IMR-90 (cell line): ENCODE measurements around the gene PSME3. TPM values are rescaled to one million over a fixed set of nuclear protein-coding genes. Genes with fewer than 3 reads are reported as not detected.

Experiments
- ATAC-seq: fragments of 200-7000 bp; cut with Tn5 transposase; 2 replicates; pipeline ENCODE4 v1.9.1; 2020; ENCODE audit warnings: low read depth, mild to moderate bottlenecking, moderate library complexity
- BruUV-seq: library from RNA; stranded (reverse); fragments of 400-500 nt; replicated peaks from 2 replicates; lab custom pipeline; 2021; lab: Mats Ljungman, UMichigan
- CTCF ChIA-PET: fragments of 300-600 bp; formaldehyde crosslinking; extraction: SDS; loops from one replicate; lab custom pipeline; 2021; ENCODE audit warnings: antibody characterized with exemption; lab: Yijun Ruan, JAX
- POLR2A ChIA-PET: fragments of 300-600 bp; sonication (Branson Sonifier 250); formaldehyde crosslinking; loops from one replicate; lab custom pipeline; 2022; ENCODE audit warnings: antibody characterized with exemption; ENCODE audit not compliant: unreplicated experiment; lab: Charles Lee
- DNase-seq: peaks from one replicate; pipeline ENCODE4 v3.0.0; 2013
- H2AFZ ChIP-seq: replicated peaks from 2 replicates; pipeline ENCODE3; 2013; ENCODE audit warnings: low read length, mild to moderate bottlenecking; ENCODE audit not compliant: poor library complexity
- H2AK5ac ChIP-seq: 2 replicates; pipeline ENCODE4 v1.6.1; 2013; ENCODE audit warnings: low read depth, low read length, inconsistent platforms
- H2AK9ac ChIP-seq: replicated peaks from 2 replicates; pipeline ENCODE3; 2013; ENCODE audit warnings: mild to moderate bottlenecking, low read depth, low read length, moderate library complexity; ENCODE audit not compliant: poor library complexity
- H2BK120ac ChIP-seq: 2 replicates; pipeline ENCODE4 v1.6.1; 2013; ENCODE audit warnings: low read depth, low read length, inconsistent platforms
- H2BK15ac ChIP-seq: 3 replicates; pipeline ENCODE4 v1.6.1; 2013; ENCODE audit warnings: low read depth, low read length, inconsistent platforms
- H2BK20ac ChIP-seq: 2 replicates; pipeline ENCODE4 v1.6.1; 2013; ENCODE audit warnings: low read depth, mild to moderate bottlenecking, inconsistent platforms, low read length, moderate library complexity
- H2BK5ac ChIP-seq: 2 replicates; pipeline ENCODE4 v1.6.1; 2013; ENCODE audit warnings: mild to moderate bottlenecking, low read depth, low read length, inconsistent platforms; ENCODE audit not compliant: poor library complexity, severe bottlenecking
- H3K14ac ChIP-seq: replicated peaks from 2 replicates; pipeline ENCODE4 v1.6.1; 2013; ENCODE audit warnings: low read depth, low read length, inconsistent platforms
- H3K18ac ChIP-seq: 2 replicates; pipeline ENCODE4 v1.6.1; 2013; ENCODE audit warnings: low read depth, low read length, control low read depth
- H3K23ac ChIP-seq: 2 replicates; pipeline ENCODE4 v1.6.1; 2013; ENCODE audit warnings: low read depth, low read length, inconsistent platforms
- H3K27ac ChIP-seq: 2 replicates; pipeline ENCODE4 v1.5.1; 2013; ENCODE audit warnings: mild to moderate bottlenecking, control low read depth, low read length; ENCODE audit not compliant: insufficient read depth
- H3K27me3 ChIP-seq: 2 replicates; pipeline ENCODE4 v1.6.1; 2013; ENCODE audit warnings: low read length; ENCODE audit not compliant: control insufficient read depth, insufficient read depth
- H3K36me3 ChIP-seq: 2 replicates; pipeline ENCODE4 v1.6.1; 2013; ENCODE audit warnings: low read length, mixed read lengths; ENCODE audit not compliant: control insufficient read depth, insufficient read depth
- H3K4ac ChIP-seq: 2 replicates; pipeline ENCODE4 v1.6.1; 2013; ENCODE audit warnings: low read depth, low read length, inconsistent platforms
- H3K4me1 ChIP-seq: 2 replicates; pipeline ENCODE4 v1.6.1; 2013; ENCODE audit warnings: low read length, mixed read lengths; ENCODE audit not compliant: control insufficient read depth, insufficient read depth
- H3K4me2 ChIP-seq: 2 replicates; pipeline ENCODE4 v1.6.1; 2013; ENCODE audit warnings: low read depth, mild to moderate bottlenecking, control low read depth, low read length, moderate library complexity
- H3K4me3 ChIP-seq: 2 replicates; pipeline ENCODE4 v1.5.1; 2013; ENCODE audit warnings: low read depth, mild to moderate bottlenecking, control low read depth, low read length, moderate library complexity; ENCODE audit not compliant: insufficient read depth
- H3K56ac ChIP-seq: 2 replicates; pipeline ENCODE4 v1.6.1; 2013; ENCODE audit warnings: low read length, inconsistent platforms; ENCODE audit not compliant: insufficient read depth; ENCODE audit errors: extremely low read depth
- H3K79me1 ChIP-seq, 2 experiments: 2 replicates each; pipeline ENCODE4 v1.6.1; 2013; ENCODE audit warnings: low read length in 2 of 2, inconsistent platforms in 1 of 2, low read depth in 1 of 2
- H3K9ac ChIP-seq: 2 replicates; pipeline ENCODE4 v1.6.1; 2013; ENCODE audit warnings: low read depth, low read length, control low read depth
- H3K9me1 ChIP-seq: 2 replicates; pipeline ENCODE4 v1.6.1; 2013; ENCODE audit warnings: low read length, inconsistent platforms; ENCODE audit not compliant: insufficient read depth
- H3K9me3 ChIP-seq: 2 replicates; pipeline ENCODE4 v1.6.1; 2013; ENCODE audit warnings: low read length; ENCODE audit not compliant: control insufficient read depth, insufficient read depth
- H4K20me1 ChIP-seq: 2 replicates; pipeline ENCODE4 v1.6.1; 2013; ENCODE audit warnings: low read length, inconsistent platforms; ENCODE audit not compliant: insufficient read depth
- H4K5ac ChIP-seq: 2 replicates; pipeline ENCODE4 v1.6.1; 2013; ENCODE audit warnings: mild to moderate bottlenecking, low read depth, low read length, control low read depth
- H4K8ac ChIP-seq, 2 experiments: 2 replicates each; pipeline ENCODE4 v1.6.1; 2013; ENCODE audit warnings: low read depth in 2 of 2, low read length in 2 of 2, control low read depth in 1 of 2, inconsistent platforms in 1 of 2
- H4K91ac ChIP-seq: 2 replicates; pipeline ENCODE4 v1.6.1; 2013; ENCODE audit warnings: low read depth, low read length, inconsistent platforms; ENCODE audit not compliant: insufficient read depth
- BHLHE40 ChIP-seq: fragments of 150-350 bp; IDR thresholded peaks from 2 replicates; pipeline ENCODE4 v1.6.1; 2016; ENCODE audit warnings: mild to moderate bottlenecking, low read depth, low read length
- CEBPB ChIP-seq: IDR thresholded peaks from 2 replicates; pipeline ENCODE4 v1.6.1; 2012; ENCODE audit warnings: low read depth, low read length, improper control_type of control experiment
- CHD1 ChIP-seq: IDR thresholded peaks from 2 replicates; pipeline ENCODE4 v1.6.1; 2012; ENCODE audit warnings: low read depth, low read length, improper control_type of control experiment
- CTCF ChIP-seq: conservative IDR thresholded peaks from 2 replicates; pipeline ENCODE4 v1.5.1; 2012; ENCODE audit warnings: mild to moderate bottlenecking, low read depth, low read length, improper control_type of control experiment
- ELK1 ChIP-seq: fragments of 150-350 bp; IDR thresholded peaks from 2 replicates; pipeline ENCODE4 v1.6.1; 2016; ENCODE audit warnings: low read depth, mild to moderate bottlenecking, low read length, moderate library complexity, borderline replicate concordance
- FOS ChIP-seq: fragments of 150-350 bp; IDR thresholded peaks from 2 replicates; pipeline ENCODE4 v1.6.1; 2016; ENCODE audit warnings: low read depth, low read length
- MAFK ChIP-seq: IDR thresholded peaks from 2 replicates; pipeline ENCODE4 v1.6.1; 2012; ENCODE audit warnings: low read depth, low read length, improper control_type of control experiment
- MAZ ChIP-seq: IDR thresholded peaks from 2 replicates; pipeline ENCODE4 v1.6.1; 2012; ENCODE audit warnings: low read depth, mild to moderate bottlenecking, low read length, improper control_type of control experiment, moderate library complexity, borderline replicate concordance
- MXI1 ChIP-seq: IDR thresholded peaks from 2 replicates; pipeline ENCODE4 v1.6.1; 2012; ENCODE audit warnings: low read depth, mild to moderate bottlenecking, low read length, moderate library complexity, borderline replicate concordance
- NFE2L2 ChIP-seq: fragments of 150-350 bp; IDR thresholded peaks from 2 replicates; pipeline ENCODE4 v1.6.1; 2016; ENCODE audit warnings: low read depth, mild to moderate bottlenecking, low read length
- POLR2A ChIP-seq: IDR thresholded peaks from 2 replicates; pipeline ENCODE4 v1.6.1; 2012; ENCODE audit warnings: mild to moderate bottlenecking, low read depth, low read length
- RAD21 ChIP-seq: IDR thresholded peaks from 2 replicates; pipeline ENCODE4 v1.6.1; 2012; ENCODE audit warnings: low read length, improper control_type of control experiment
- RCOR1 ChIP-seq: IDR thresholded peaks from 2 replicates; pipeline ENCODE4 v1.6.1; 2012; ENCODE audit warnings: mild to moderate bottlenecking, low read length, improper control_type of control experiment; ENCODE audit not compliant: insufficient replicate concordance
- RFX5 ChIP-seq: IDR thresholded peaks from 2 replicates; pipeline ENCODE4 v1.8.0; 2012; ENCODE audit warnings: low read depth, mild to moderate bottlenecking, low read length, moderate library complexity
- SMC3 ChIP-seq: fragments of 150-350 bp; IDR thresholded peaks from 2 replicates; pipeline ENCODE4 v1.6.1; 2016; ENCODE audit warnings: low read depth, mild to moderate bottlenecking, antibody characterized with exemption, low read length, moderate library complexity
- USF2 ChIP-seq: fragments of 150-350 bp; IDR thresholded peaks from 2 replicates; pipeline ENCODE4 v1.6.1; 2017; ENCODE audit warnings: mild to moderate bottlenecking, antibody characterized with exemption, low read length, low read depth
- WGBS, 2 experiments: methylation state at CpG; one replicate each; pipeline versions ENCODE4 v1.1.5 to v1.1.7; 2013; ENCODE audit warnings: missing lambda C conversion rate in 2 of 2; ENCODE audit not compliant: insufficient read length in 1 of 2; ENCODE audit errors: extremely low coverage in 2 of 2; 5-methylcytosine and 5-hydroxymethylcytosine counted together
- dilution Hi-C: fragments of 300-500 bp; cut with HindIII; formaldehyde crosslinking; loops from one replicate; pipeline ENCODE4 v1.14.3; 2018; ENCODE audit warnings: low sequenced_read_pairs; ENCODE audit not compliant: unreplicated experiment
- in situ Hi-C: fragments of 300-500 bp; cut with MboI; formaldehyde crosslinking; loops from 3 replicates; pipeline ENCODE4 v1.14.3; 2019; ENCODE audit warnings: low sequenced_read_pairs, inconsistent platforms, mixed read lengths
- intact Hi-C: fragments of 100-400 bp; cut with micrococcal nuclease; formaldehyde crosslinking; loops from 2 replicates; pipeline ENCODE4 v1.10.0; 2022
- polyA plus RNA-seq, 3 experiments: library from polyadenylated mRNA; depleted of rRNA; stranded (reverse); fragments of >200 nt; gene quantifications; 2 replicates each; pipeline ENCODE4 v1.2.3, GENCODE V29; 2012; ENCODE audit warnings: low replicate concordance in 1 of 3
- total RNA-seq: library from RNA; depleted of rRNA; stranded (reverse); fragments of >200 nt; gene quantifications from 2 replicates; pipeline ENCODE4 v1.2.3, GENCODE V29; 2012

PSME3 gene
- total and polyA plus RNA-seq, 2 of the 4 experiments (the other 2 are of a cell fraction), result 72.4 to 100 TPM

- Histone ChIP-seq H4K20me1 (no peaks in the 10 kb centered on the region), H3K4me3 (no peak overlapping the region), H3K36me3 (no peaks in the 10 kb centered on the region), H4K5ac (no peak overlapping the region), H3K23ac (no peak overlapping the region), H3K18ac (no peak overlapping the region), H2AK5ac (no peak overlapping the region), H3K27me3 (peaks cover 19% of the 10 kb centered on the region), H2BK20ac (no peak overlapping the region), H3K4me1 (peaks cover 2% of the 10 kb centered on the region; the same call in 1 of the 2 replicates), H2AFZ (no peak overlapping the region), H3K14ac (no peak overlapping the region), H3K27ac (no peak overlapping the region), H2AK9ac (no peak overlapping the region), H2BK5ac (no peak overlapping the region), H3K56ac (no peak overlapping the region), H3K4ac (no peak overlapping the region), H3K9ac (no peak overlapping the region), H4K91ac (no peak overlapping the region), H3K79me1 (no peaks in the 10 kb centered on the region), H3K9me3 (peaks cover 7% of the 10 kb centered on the region), H3K9me1 (no peaks in the 10 kb centered on the region), H2BK120ac (no peak overlapping the region), H2BK15ac (no peak overlapping the region), H3K4me2 (no peak overlapping the region), H4K8ac (no peak overlapping the region)
- POLR2A ChIA-PET, result no interaction called here
- no CpG with 5 or more reads among the region's 13 CpGs for whole genome bisulfite sequencing, 2 experiments
- TF ChIP-seq ELK1, result no peak
- no peak for TF ChIP-seq CEBPB
- TF ChIP-seq CHD1, result no peak
- TF ChIP-seq SMC3, result no peak
- no peak for TF ChIP-seq BHLHE40
- TF ChIP-seq NFE2L2, result no peak
- no peak for TF ChIP-seq RAD21
- no peak for TF ChIP-seq CTCF
- no peak for TF ChIP-seq FOS
- TF ChIP-seq MAZ, result no peak
- no peak for TF ChIP-seq MAFK
- no peak for TF ChIP-seq RCOR1
- TF ChIP-seq MXI1, result no peak
- TF ChIP-seq USF2, result no peak
- no peak for TF ChIP-seq POLR2A
- TF ChIP-seq RFX5, result no peak
- in situ Hi-C loops, result no loop called here
- ATAC-seq (no peak), DNase-seq (peak; percentile 10)
- intact Hi-C loops, result no loop called here
- no TSS peak for BruUV-seq
- dilution Hi-C loops, result no loop called here
- CTCF ChIA-PET, result no interaction called here
Observed at GRCh38 chr17:42872251-42872965, 39.2 kb downstream of the PSME3 start.
